ENCODE data around the gene GLIPR1L1.

DNA sequence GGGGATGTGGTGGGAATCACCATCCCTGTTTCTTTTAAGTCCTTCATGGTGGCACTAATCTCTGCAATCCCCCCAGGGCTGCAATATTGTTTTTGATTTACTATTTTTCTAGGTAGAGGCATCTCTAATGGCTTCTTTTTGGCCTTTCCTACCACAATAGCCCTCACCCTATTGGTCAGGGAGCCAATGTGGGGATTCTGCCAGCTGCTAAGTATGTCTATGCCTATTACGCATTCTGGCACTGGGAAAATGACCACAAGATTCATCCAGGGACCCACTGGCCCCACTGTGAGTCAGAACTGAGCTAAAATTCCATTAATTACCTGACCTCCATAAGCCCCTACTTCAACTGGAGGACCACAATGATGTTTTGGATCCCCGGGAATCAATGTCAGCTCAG lies 40.5 kb downstream of the GLIPR1L1 start:
- no peak for TF ChIP-seq CTCF (conservative IDR thresholded peaks at IDR 0.05 in 1 of 2, IDR thresholded peaks at IDR 0.05 in 1 of 2; ENCODE audit: low read depth in 1 of 2, low read length in 2 of 2)
- TF ChIP-seq EZH2 (IDR thresholded peaks at IDR 0.05; ENCODE audit: low read length, missing control alignments), result no peak
